Fibroblast of skin of left quadriceps (primary cell): Measurements from ENCODE around the gene RIMBP2.
"Not testable (repeated sequence)": the region's sequence is repeated elsewhere in the genome, so short reads cannot be mapped to it uniquely, and the experiment has no call there.

Experiments
- DNase-seq, 2 experiments: peaks; one replicate each; pipeline ENCODE4 v3.0.0-alpha.2; 2013; ENCODE audit warnings: low read depth in 2 of 2

The RIMBP2 gene

DNA sequence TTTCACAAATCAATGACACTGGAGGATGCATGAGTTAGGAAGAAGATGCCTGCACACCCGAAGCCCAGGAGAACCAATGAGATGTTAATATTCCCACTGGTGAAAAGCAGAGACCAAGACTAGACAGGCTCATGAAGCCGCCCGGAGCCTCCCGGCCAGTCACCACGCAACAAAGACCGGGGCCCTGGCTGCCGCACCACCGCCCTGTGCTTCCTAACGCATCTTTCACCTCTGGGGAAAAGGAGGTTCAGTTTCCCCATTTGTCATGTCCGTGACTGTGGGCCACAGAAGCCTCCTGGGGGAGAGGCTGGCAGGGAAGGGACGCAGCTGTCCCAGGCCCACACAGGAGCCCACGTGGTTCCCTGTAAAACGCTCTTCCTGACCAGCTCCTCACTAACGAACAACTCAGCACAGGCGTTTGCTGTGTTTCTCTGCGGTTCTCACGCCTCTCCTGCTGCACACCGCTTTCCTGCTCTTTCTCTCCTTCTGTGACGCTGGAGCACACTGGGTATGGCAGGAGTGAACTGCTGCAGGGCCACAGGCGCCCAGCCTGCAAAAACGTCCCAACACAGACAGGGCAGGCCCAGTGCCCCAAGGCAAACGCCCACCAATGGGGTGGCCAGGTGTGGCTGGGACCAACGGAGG, 10.8 kb downstream of the RIMBP2 start:
- DNase-seq: no peak

- no peak for DNase-seq
Observed at GRCh38 chr12:130704606-130705005, 11.5 kb downstream of the RIMBP2 start.

DNA sequence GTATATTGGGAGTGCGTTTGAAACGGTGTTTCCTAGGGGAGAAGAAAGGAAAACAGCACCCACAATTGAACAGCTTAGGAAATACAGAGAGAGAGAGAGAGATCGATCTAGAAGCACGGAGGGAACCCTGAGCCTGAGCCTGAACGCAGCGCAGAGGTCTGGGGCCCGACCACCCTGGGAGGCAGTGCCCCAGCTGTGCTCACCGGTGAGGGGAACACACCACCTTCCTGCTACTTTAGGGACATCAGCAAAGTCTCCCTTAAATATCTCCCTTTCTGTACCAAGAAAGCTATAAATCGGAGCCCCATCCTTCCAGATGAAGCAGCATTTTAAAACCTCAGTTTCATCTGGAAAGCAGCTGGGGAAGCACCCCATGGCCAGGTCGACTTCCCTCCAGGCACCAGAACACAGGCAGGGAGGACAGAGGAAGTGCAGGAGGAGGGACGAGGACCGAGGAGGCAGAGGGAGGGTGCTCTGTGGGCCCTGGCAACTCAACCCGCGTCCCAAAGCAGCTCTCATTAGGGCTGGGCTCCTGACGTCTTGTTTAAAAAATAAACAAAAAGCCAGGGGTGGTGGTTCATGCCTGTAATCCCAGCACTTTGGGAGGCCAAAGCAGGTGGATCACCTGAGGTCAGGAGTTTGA, 12.2 kb downstream of the RIMBP2 start:
- no peak for DNase-seq

- DNase-seq: no peak
Observed at GRCh38 chr12:130702966-130703732, 12.9 kb downstream of the RIMBP2 start.

GRCh38 chr12:130701402-130701744, 14.7 kb downstream of the RIMBP2 start:
- DNase-seq: no peak

DNA sequence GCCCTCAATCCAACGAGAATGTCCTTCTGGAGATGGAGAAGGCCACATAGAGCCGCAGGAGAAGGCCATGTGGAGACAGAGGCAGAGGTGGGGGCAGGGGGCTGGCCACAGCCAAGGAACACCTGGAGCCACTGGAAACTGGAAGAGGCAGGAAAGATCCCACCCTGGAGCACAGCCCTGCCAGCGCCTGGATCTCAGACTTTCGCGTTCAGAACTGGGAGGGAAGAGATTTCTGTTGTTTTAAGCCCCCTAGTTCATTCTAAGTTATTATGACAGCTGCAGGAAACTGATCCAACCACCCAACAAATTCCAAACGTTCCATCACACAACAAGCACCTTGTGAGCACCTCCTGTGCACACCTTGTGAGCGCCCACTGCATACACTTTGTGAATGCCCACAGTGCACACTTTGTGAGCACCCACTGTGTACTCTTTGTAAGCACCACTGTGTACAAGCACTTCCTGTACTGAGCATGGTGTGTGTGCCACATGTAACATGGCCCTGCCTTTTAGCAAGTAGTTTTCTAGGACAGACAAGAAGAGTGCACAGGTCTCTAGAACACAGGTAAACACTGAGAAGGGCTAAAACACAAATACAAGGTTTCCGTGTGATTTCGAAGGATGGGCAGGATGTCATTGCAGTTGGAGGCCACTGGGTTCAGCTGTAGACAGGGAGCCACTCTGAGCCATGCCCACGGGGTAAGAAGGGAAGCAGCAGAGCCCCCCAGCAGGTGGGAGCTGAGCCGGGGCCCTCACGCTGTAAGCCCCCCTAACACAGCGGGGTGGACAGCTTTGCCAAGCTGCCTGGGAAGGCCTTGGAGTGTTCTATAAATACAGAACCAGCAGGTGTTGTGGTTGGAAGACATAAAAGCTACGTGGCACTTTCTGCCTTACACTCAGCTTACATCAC, 15.4 kb downstream of the RIMBP2 start:
- DNase-seq: no peak

GRCh38 chr12:130698106-130698505, 18.0 kb downstream of the RIMBP2 start:
- DNase-seq: no peak

DNA sequence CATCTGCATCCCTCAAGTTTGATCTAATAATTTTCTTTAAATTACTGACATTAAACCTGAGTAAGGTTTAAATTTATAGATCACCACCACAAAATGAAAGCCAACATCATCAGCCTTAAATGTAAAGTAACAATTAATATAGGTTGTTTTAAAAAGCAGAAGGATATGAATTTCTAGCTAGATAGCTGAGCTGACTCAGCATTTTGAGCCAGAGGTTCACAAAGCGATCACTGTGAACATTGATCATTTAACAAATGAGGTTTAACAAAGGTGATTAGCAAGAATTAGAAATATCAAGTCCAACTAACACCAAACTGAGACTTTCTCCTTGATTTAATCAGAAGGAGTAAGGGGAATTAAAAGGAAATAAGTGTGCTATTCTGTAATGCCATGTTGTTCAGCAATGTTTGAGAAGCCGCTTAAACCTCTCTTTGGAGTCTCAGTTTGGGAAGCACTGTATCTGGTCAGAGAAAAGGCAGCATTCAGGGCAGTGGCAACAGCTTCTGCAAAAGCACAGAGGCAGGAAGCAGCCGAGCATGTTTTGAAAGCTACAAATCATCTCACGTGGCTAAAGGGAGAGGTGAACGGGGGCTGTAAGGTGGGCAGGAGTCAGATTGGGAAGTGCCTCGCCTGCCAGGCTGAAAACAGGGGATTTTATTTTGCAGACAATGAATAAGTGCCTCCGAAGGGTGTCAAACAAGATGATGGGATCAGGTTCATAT, 19.6 kb downstream of the RIMBP2 start:
- DNase-seq: no peak

GRCh38 chr12:130695061-130695460, 21.0 kb downstream of the RIMBP2 start:
- DNase-seq: no peak

DNA sequence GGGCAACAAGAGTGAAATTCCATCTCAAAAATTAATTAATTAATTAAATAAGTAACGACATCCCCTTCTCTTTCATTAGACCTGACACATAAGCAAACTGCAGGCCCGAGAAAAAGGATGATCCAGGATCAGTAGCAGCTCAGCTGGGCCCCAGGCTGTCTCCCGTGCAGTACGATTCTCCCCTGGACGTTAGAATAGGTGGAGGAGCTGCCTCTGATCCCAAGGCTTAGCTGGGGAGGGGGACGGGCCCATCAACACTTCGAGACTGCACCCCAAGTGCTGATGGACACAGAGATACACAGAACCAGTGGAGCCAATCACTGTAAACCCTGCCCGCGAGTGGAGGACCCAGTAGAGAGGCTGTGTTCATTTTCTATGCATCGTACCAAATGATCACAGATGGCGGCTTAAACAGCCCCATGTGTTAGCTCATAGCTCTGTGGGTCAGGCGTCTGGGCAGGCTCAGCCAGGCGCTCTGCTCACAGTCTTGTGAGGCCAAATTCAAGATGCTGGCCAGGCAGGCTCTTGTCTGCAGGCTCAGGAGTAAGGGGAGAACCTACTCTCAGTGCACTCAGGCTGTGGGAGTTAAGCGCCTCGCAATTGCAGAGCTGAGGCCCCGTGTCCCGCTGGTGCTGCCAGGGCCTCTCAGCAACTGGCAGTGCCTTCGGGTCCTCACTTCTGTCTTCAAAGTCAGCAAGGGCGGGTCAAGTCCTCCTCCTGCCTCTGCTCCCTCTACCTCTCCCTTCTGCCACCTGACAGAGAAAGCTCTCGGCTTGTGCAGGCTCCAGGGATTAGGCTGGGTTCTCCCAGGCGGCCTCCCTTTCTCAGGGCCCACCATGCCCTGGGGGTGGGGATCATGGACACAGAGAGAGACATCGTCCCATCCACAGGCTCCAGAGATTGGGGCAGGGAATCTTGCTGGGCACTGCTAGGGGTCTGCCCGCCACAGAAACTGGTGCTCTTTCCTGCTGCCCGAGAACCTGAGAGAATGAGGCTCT, 26.4 kb downstream of the RIMBP2 start:
- no peak for DNase-seq

DNA sequence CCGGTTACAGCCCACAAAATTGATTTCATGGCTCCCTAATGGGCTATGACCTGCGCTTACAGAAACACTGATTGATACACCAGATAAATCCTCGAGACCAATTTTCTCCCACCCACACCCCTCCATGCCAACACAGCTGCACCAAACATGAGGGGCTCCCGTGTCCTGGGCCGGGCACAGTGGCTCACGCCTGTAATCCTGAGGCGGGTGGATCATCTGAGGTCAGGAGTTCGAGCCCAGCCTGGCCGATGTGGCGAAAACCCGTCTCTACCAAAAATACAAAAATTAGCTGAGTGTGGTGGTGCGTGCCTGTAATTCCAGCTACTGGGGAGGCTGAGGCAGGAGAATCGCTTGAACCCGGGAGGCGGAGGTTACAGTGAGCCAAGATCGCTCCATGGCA, 27.1 kb downstream of the RIMBP2 start:
- DNase-seq: not testable (repeated sequence)

- DNase-seq: no peak
Observed at GRCh38 chr12:130687796-130688778, 28.0 kb downstream of the RIMBP2 start.

GRCh38 chr12:130687190-130687589, 28.9 kb downstream of the RIMBP2 start:
- no peak for DNase-seq

DNA sequence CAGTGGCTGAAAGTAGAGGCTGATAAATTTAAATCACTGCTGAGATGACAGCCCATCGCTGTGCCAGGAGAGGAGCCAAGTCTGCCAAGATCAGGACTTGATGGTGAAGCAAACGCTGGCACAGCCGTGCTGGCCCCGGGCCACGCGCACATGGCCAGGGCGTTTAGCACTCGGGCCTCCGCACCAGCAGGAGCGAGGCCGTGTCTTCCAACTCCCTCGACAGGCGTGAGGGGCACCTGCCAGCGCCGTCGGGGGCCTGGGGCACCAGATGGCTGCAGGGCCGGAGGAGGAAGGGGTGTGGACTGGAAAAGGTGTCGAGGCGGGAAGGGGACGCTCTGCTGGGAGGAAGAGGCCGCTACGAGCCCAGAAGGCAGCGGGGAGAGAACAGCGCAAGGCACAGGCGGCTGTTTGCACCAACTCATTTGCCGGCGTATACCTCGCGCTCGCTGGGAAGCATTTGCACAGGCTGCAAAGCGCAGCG, 29.5 kb downstream of the RIMBP2 start:
- DNase-seq: no peak

GRCh38 chr12:130685850-130686249, 30.2 kb downstream of the RIMBP2 start:
- DNase-seq: no peak

DNA sequence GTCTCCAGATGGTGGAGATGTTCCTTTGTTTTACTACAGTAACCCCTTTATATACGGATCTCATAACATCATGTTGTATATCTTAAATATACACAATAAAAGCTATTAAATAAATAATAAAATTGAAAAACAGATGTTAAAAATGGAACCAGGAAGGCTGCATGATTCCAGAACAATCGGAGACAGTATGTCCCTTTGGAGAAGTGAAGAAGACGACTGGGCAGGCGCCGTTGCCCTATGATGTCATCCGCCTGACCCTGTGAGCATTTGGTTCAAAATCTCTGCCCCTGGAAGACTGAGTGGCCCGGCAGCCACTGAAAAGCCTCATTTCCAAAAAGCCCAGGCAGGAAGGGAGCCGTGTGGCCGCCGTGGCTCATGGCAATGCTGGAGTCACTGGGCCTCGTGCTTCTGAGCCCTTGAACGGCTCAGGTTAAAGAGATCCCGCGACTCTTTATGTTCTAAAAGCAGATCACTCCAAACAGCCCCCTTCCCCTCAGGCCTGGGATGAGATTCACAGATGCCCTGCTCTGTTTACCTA, 30.8 kb downstream of the RIMBP2 start:
- no peak for DNase-seq

GRCh38 chr12:130683811-130684210, 32.3 kb downstream of the RIMBP2 start:
- no peak for DNase-seq

GRCh38 chr12:130683080-130683479, 33.0 kb downstream of the RIMBP2 start:
- DNase-seq: no peak
